HG03139 (cell line): ENCODE data around the gene SLC66A2.
A peak's percentile ranks its signal among the peaks of the same experiment; 100 is the strongest.
"Not testable (repeated sequence)": the region's sequence is repeated elsewhere in the genome, so short reads cannot be mapped to it uniquely, and the experiment has no call there.

ENCODE experiments used
- ATAC-seq: cut with Tn5 transposase; IDR thresholded peaks from one replicate; pipeline ENCODE4 v1.9.1; 2021; ENCODE audit not compliant: unreplicated experiment

SLC66A2 gene

DNA sequence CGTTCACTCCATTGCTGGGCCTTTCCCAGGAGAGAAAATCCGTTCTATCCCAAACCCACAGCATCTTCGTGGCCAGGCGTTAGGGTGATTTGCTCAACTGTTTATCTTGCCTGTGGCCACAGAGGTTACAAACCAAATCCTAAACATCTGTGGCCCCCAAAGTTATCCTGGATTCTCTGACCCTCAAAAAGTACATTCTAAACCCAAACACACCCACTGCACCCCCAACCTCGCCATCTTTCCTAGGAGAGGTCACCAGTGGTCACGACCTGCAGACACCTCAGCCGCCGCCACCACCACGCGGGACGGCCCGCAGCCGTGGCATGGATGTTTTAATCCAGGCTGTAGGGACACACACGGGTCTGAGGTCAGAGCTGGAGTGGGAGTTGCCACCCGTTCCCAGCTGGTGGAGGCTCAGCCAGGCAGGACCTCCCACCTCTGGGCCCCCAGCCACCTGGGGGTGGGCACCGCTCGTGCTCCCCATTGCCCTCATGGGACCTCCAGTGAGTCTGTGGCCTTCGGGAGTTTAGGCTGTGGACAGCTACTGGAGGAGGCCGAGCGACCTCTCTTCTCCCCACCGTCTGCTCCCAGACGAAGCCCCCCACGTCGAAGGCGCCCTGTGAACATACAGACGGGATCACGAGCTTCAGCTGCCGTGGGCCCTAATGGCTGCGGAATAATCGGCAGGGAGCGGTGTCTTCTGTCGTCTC is 81.7 kb downstream of the SLC66A2 start:
- no peak for ATAC-seq

DNA sequence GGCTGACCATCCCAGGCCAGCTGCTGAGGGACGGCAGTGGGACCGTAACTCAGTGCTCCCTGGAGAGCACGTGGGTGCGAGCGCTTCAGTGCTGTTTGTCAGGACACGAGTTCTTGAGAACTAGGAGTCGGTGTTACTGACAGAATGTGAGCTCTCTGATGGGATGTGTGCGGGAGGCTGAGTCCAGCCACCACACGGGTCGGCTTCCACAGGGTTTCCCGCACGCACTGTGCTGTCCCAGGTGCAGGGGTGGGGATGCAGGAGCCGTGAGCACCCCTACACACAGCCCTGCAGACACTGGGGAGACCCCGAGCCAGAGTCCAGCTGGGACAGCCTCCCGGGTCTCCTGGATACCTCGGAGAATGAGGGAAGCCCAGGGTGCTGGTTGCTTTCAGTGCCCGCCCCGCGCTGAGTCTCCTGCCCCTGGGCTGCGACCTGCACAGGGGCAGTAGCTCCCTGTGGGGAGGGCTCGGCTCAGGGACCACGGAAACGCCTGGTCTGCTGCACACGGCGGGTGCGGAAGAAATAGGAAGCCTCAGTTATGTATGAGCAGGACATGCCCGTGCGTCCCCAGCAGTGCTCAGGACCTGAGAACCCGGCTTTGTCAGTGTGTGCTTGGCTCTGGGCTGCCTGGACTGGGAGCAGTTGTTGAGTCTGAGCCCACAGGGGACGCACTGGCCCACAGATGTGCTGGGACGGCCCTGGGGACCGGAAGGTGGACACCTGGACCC is 82.5 kb downstream of the SLC66A2 start:
- ATAC-seq, result no peak

DNA sequence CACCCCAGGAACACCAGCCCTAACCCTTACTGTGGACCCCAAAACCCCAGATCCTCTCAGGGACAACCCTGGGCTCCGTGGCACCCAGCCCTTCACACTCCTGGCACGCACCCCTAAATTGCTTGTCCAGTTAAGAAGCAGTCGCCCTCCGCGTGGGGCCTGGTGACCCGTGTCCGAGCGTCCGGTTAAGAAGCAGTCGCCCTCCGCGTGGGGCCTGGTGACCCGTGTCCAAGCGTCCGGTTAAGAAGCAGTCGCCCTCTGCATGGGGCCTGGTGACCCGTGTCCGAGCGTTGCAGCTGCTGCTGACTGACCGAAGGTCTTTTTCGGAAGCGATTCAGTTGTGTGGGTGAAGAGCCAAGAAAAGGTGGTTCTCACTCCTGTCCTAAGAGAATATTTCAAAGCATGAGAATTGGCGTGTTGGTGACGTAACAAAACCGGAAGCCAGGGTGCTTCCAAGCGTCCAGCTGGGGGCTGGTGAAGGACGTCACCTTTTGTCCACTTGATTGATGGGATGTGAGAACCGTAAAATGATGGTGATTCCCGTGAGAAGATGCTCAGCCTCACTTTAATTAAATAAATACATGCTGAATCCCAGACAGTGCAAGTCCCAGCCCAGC is 83.2 kb downstream of the SLC66A2 start:
- no peak for ATAC-seq

DNA sequence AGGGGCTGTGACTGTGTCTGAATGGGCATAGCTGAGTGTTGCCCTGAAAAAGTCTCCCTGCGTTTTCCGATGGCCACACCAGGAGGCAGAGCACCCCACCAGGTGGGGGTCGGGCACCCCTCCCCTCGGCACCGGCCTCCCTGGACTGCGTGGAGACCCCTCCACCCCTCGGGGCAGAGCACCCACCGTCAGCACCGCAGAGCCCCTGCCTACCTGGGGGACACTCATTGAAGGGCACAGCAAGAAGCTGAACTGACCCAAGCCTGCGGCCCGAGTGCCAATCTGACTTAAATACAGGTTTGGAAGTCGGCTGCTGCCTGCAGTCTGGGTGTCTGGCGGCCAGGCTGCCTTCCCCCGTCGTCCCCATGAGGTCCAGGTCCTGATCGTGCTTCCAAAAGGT is 83.8 kb downstream of the SLC66A2 start:
- ATAC-seq, result no peak

DNA sequence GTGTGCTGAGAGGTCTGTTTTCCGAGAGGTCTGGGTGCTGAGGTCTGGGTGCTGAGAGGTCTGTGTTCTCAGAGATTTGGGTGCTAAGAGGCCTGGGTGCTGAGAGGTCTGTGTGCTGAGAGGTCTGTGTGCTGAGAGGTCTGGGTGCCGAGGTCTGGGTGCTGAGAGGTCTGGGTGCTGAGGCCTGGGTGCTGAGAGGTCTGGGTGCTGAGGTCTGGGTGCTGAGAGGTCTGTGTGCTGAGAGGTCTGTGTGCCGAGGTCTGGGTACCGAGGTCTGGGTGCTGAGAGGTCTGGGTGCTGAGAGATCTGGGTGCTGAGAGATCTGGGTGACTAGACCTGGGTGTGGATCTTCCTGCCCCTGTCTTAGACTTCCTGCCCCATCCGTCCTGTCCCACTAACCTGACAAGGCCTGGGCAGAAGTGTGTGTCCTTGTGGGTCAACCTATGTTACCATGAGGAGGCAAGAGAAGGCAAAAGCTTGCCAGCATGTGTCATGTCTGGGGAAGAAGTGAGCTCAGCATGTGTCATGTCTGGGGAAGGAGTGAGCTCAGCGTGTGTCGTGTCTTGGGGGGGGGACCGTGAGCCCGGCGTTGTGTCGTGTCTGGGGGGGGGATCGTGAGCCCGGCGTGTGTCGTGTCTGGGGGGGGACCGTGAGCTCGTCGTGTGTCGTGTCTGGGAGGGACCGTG is 84.4 kb downstream of the SLC66A2 start:
- ATAC-seq, result no peak

DNA sequence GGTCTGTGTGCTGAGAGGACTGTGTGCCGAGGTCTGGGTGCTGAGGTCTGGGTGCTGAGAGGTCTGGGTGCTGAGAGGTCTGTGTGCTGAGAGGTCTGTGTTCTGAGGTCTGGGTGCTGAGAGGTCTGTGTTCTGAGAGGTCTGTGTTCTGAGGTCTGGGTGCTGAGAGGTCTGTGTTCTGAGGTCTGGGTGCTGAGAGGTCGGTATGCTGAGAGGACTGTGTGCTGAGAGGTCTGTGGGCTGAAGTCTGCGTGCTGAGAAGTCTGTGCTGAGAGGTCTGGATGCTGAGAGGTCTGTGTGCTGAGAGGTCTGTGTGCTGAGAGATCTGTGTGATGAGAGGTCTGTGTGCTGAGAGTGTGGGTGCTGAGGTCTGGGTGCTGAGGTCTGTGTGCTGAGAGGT is 85.5 kb downstream of the SLC66A2 start:
- not testable (repeated sequence) for ATAC-seq

DNA sequence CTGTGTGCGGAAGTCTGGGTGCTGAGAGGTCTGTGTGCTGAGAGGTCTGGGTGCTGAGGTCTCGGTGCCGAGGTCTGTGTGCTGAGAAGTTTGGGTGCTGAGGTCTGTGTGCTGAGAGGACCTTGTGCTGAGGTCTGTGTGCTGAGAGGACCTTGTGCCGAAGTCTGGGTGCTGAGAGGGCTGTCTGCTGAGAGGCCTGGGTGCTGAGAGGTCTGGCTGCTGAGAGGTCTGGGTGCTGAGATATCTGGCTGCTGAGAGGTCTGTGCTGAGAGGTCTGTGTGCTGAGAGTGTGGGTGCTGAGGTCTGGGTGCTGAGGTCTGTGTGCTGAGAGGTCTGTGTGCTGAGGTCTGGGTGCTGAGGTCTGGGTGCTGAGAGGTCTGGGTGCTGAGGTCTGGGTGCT is 86.5 kb downstream of the SLC66A2 start:
- not testable (repeated sequence) for ATAC-seq

DNA sequence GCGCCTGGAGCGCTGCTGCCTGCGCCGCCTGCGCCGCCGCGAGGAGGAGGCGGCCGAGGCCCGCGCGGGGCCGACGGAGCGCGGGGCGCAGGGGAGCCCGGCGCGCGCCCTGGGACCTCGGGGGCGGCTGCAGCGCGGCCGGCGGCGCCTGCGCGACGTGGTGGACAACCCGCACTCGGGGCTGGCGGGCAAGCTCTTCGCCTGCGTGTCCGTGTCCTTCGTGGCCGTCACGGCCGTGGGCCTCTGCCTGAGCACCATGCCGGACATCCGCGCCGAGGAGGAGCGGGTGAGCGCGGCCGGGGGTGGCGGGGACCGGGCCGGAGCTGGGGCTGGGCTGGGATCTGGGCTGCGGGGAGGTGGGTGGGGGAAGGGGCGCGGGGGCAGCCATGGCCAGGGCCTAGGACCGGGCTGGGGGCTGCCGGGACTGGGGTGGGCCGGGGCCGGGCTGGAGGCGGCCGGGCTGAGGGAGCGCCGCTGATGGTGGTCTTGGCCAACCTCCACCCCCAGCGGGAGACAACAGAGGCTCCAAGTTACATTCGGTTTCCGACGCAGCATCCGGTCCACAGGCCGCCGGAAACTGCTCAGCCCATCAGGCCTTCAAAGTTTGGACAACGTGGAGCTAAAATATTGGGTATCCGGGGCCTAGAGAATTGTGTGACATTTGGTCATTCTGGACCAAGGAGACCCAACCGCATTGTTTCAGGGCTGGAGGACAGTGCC is 87.3 kb downstream of the SLC66A2 start:
- no peak for ATAC-seq

DNA sequence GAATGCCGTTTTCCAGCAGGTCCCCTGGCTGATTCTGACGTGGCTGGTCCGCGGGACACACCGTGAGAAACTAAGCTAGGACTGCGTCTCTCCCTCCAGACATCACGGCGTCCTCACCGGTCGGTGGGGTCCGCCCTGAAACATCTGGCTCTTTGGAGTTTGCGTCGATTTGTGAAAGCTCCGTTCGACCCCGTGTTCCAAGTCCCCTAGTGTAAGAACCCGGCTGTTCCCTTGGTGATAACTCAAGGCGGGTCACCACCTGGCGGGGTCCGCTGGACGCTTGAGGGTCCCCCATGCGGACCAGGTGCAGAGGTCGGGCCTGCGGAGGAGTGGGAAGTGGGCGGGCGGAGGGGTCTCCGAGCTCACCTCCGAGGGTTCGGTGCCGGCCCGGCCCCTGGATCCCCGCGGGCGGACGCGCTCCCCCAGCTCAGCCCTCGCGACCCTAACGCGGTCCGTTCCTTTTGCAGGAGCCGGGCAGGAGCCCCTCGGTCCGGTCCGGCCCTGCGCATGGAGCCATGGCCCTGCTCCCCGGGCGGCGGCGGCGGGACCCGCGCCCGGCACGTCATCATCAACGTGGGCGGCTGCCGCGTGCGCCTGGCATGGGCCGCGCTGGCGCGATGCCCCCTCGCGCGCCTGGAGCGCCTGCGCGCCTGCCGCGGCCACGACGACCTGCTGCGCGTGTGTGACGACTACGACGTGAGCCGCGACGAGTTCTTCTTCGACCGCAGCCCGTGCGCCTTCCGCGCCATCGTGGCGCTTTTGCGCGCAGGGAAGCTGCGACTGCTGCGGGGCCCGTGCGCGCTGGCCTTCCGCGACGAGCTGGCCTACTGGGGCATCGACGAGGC is 88.1 kb downstream of the SLC66A2 start:
- ATAC-seq, result no peak

DNA sequence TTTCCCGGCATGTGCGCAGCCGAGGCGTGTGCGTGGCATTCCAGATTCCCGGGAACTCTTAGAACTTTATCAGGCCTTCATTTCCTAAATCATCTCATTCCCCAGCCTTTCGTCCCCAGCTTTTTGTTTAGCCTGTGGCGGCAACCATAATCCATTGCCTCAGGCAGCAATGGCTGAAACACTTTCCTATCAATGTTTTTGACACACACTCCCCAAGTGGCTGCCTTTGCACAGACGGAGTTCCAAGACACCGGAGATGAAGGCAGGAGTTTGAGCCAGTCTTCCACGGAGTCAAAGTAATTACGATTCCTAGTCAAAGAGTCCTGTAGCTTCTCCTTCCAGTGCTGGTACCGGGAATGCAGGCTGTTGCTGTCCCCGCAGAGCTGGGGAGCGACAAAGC is 88.9 kb downstream of the SLC66A2 start:
- no peak for ATAC-seq

DNA sequence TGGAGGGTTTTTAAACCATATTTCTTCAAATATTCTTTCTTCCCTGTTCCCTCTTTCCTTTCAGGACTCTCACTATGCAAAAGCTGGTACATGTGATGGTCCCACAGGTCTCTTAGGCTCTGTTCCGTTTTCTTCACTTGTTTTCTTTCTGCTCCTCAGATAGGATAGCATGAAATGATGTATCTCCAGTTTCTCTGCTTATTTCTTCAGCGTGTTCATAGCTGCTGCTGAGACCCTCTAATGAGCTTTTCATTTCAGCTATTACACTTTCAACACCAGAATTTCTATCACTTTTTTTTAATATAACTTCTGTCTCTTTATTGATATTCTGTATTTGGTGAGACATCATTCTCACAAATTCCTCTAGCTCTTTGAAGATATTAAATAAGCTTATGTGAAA is 89.8 kb downstream of the SLC66A2 start:
- no peak for ATAC-seq

DNA sequence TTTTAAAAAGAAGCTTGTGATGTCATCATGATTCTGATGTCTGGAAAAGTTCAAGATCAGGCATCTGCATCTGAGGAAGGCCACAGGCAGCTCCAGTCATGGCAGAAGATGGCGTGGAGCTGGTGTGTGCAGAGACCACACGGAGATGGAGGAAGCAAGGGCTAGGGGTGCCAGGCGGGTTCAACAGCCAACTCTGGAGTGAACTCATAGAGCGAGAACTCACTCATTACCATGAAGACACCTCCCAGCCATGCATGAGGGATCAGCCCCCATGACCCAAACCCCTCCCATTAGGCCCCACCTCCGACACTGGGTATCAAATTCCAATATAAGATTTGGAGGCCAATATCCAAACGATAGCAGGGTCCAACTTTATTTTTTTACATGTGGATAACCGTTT is 92.1 kb downstream of the SLC66A2 start:
- no peak for ATAC-seq

DNA sequence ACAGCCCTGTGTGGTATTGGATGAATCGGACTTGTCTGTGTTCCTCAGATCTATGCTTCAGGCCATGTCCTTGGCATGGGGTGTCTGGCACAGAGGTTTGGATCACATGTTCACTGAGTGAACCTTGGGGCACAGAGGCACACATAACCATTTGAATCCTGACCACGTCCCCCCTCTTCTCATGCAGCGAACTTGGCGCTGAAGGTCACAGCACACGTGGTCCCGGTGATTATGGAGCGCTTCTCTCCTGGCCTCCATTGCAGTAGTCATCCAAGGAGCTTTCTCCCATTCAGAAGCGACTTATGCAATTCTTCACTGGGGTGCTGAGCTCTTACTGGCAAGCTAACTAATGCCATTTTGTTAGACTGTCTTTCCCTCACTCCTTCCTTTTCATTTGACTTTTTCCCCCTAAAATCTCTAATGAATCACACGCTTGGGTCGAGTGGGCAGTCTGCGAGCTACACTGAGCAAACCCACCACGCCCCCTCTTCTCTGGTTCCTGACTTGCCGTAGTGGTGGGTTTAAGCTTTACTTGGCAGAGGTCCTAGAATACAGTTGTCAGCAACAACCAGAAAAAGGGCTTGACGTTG is 94.3 kb downstream of the SLC66A2 start:
- ATAC-seq, result no peak

DNA sequence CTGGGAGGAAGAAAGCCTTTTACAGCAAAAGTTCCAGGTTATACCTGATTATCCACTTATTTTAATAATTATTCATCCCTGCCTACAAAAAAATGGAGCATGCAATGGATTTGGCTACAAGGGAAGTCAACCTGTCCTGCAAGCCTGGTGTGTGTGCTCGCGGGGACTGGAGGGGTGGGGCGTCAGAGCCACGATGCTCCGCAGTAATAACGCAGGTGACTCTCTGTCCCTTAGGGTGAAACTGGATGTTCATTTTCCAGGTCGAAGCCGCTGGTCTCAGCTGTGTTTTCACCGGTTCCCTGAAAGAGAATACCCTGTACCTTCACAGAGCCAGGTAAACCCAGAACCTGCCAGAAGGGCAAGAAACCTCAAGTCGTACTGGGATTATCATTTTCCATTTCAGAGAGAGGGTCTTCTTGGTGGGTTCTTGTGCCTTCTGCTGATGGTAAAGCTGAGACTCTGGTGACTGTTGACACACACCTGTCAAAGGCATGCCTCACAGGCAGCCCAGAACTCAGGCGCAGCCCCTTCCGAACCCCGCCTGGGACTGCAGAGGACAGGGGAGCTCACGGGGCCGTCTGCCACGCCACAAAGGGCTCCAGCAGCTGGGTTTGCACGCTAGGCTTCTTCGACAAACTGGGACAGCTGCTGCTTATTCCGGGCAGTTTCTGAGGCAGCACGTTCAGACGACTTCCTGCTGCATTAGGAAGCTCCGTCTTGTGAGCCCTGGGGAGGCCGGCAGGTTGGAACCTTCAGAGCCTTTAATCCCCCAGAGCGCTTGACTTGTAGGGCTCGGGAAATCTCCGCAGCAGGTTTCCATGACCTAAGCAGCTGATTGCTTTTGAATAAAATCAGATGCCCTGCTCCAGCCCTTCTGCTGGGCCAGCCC is 95.1 kb downstream of the SLC66A2 start:
- ATAC-seq, result peak; percentile 53

DNA sequence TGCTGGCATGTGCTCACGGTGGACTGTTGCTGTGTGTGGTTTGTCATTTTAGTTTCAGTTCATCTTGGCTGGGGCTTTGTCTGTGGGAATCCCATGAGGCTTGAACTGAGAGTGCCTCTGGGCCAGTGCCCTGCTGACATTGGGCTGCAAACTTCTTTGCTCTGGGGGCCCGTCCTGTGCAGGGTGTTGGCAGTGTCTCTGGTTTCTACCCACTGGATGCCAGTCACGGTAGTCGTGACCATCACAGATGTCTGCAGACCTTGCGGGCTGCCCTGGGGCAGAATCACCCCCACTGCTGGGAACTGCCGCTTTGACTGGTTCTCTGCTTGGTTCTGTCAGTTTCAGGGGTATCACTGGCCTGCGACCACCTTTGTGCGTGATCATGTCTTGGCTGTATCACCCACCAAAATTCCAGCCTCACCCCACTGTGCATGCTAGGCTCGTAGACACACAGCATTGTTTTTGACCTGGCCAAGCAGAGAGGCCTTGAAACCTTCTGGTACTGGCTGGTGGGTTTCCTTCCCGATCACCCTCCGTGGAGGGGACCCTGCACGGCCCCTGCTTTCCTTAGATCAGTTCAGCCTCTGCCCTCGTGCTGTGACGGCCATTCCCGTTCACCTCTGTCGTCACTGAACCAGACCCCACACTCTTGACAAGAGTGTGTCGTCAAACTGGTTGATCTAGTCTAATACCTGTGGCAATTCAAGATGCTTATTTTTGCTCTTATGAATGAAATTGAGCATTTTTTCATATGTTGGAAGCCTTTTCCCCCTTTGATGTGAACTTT is 96.1 kb downstream of the SLC66A2 start:
- ATAC-seq, result peak; percentile 67

DNA sequence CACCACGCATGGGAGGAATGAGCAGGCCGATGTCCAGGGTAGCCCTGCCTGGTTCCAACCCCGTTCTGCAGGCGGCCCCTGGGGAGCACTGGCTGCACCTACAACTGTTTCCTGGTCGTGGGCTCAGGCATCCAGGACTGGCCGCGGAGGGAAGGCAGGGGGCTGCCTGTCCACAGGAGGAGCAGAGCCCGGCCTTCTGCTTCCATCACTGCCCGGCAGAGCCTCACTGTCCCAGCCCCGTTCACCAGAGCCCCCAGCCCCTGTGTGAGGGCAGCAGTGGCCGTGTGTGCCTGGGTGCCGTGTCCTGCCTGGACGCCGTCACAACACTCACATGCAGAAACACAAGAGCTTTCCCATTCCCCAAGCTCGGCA is 97.5 kb downstream of the SLC66A2 start:
- no peak for ATAC-seq

DNA sequence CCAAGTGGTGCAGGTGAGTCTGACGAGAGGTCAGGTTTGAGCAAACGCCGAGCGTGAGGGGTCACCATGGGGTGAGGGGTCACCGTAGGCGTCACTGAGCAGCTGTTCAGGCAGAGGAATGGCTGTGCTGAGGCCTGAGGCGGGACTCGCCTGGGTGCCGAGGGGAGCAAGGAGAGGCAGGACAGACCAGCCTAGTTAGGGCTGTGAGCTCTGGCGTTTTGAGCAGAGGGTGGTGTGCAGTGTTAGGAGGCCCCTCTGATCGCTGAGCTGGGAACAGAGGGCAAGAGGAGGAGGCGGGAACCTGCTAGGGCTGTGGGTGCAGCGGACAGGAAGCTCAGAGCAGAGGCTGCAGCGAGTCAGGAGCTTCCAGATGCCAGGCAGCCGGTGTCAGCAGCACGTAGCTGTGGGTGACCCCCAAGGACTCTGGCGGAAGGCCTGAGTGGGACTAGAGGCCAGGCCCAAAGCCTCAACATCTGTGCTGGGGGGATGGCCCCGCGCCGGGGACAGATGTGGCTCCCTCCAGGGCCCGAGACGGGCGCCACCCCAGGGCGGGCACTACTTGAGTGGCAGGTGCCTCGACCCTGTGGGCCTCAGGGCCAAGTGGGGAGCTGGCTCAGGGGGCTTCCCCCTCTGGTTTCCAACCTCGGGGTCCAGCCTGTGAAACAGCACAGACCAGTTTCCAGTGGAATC is 98.0 kb downstream of the SLC66A2 start:
- no peak for ATAC-seq
